Transverse colon (tissue), 4 donors: ENCODE data around the gene PUM2. TPM values are rescaled to one million over a fixed set of nuclear protein-coding genes. Genes with fewer than 3 reads are reported as not detected.

Source experiments
- DNase-seq: peaks from one replicate; pipeline ENCODE4 v3.0.0-alpha.2; 2019
- H3K27ac ChIP-seq, 4 donors: fragments of 200-600 bp; sonication (generic); 2 replicates each; pipeline ENCODE4 v1.5.1; 2016 to 2018; ENCODE audit warnings: inconsistent platforms in 4 of 4
- H3K27me3 ChIP-seq: fragments of 200-600 bp; sonication (generic); 2 replicates; pipeline ENCODE4 v1.5.1; 2017; ENCODE audit warnings: inconsistent platforms
- H3K36me3 ChIP-seq, 4 donors: fragments of 200-600 bp; sonication (generic); 2 replicates each; pipeline ENCODE4 v1.5.1; 2017 to 2019; ENCODE audit warnings: inconsistent platforms in 4 of 4
- H3K4me1 ChIP-seq, 4 donors: fragments of 200-600 bp; sonication (generic); 2 replicates each; pipeline ENCODE4 v1.5.1; 2017 to 2020; ENCODE audit warnings: inconsistent platforms in 4 of 4
- H3K4me3 ChIP-seq, 4 donors: fragments of 200-600 bp; sonication (generic); 1 replicate in 1 of 4; 2 replicates in 3 of 4; pipeline versions ENCODE4 v1.5.1 to v1.6.1; 2017 to 2019; ENCODE audit warnings: inconsistent platforms in 4 of 4
- H3K9me3 ChIP-seq, 2 donors: fragments of 200-600 bp; sonication (generic); 2 replicates each; pipeline ENCODE4 v1.5.1; 2017 to 2019; ENCODE audit warnings: inconsistent platforms in 2 of 2
- CTCF ChIP-seq, 5 experiments: fragments of 200-600 bp in 3 of 5; fragments of 450-650 bp in 2 of 5; sonication (generic) in 3 of 5; IDR thresholded peaks; 1 replicate in 2 of 5; 2 replicates in 3 of 5; pipeline ENCODE4 v1.5.1; 2016 to 2017; ENCODE audit warnings: antibody characterized with exemption in 5 of 5, inconsistent platforms in 3 of 5, mild to moderate bottlenecking in 2 of 5, moderate library complexity in 1 of 5
- EP300 ChIP-seq: sonication (generic); formaldehyde crosslinking; IDR thresholded peaks from one replicate; pipeline ENCODE4 v1.6.1; 2017; ENCODE audit warnings: antibody characterized with exemption, low read depth
- POLR2A ChIP-seq: fragments of 450-650 bp; IDR thresholded peaks from one replicate; pipeline ENCODE4 v1.6.1; 2016; ENCODE audit warnings: antibody characterized with exemption, mild to moderate bottlenecking, moderate library complexity
- POLR2AphosphoS5 ChIP-seq, 3 donors: sonication (generic); formaldehyde crosslinking; IDR thresholded peaks; one replicate each; pipeline ENCODE4 v1.6.1; 2016; ENCODE audit warnings: antibody characterized with exemption in 3 of 3
- WGBS, 2 donors: methylation state at CpG; one replicate each; pipeline ENCODE4 v1.1.5; 2018; ENCODE audit warnings: low coverage in 1 of 2; 5-methylcytosine and 5-hydroxymethylcytosine counted together
- in situ Hi-C, 4 donors: fragments of 200-750 bp; cut with MboI; loops; one replicate each; pipeline versions ENCODE4 v1.15.0 to v1.15.1; 2017; ENCODE audit warnings: low sequenced_read_pairs in 3 of 4, low pct_ligation_motif_present in 1 of 4, low pct_unique_long_range_greater_than_20kb in 1 of 4
- intact Hi-C: fragments of 100-400 bp; cut with DNase I; formaldehyde crosslinking; loops from one replicate; pipeline ENCODE4 v1.15.1; 2023; ENCODE audit warnings: low total_unique reads
- total RNA-seq, 4 donors: library from RNA; depleted of rRNA; stranded (reverse); fragments of >200 nt; gene quantifications; one replicate each; pipeline ENCODE4 v1.1.0, GENCODE V29; 2016

Gene PUM2
- total RNA-seq, 4 donors from 2014 or later, result 62.5 to 92.7 (median 70.5) TPM

- no peaks in the 10 kb centered on the region for H3K36me3 ChIP-seq
- no peaks in the 10 kb centered on the region for H3K27me3 ChIP-seq
- DNase-seq, result no peak
- no peak overlapping the region for H3K27ac ChIP-seq
- intact Hi-C loops, result no loop called here
- no peak overlapping the region for H3K4me3 ChIP-seq
- H3K4me1 ChIP-seq, result no peaks in the 10 kb centered on the region
- TF ChIP-seq POLR2A, result no peak
- no peak for TF ChIP-seq CTCF (IDR thresholded peaks at IDR 0.05)
- no peak for TF ChIP-seq EP300
- no peak for TF ChIP-seq POLR2AphosphoS5 (IDR thresholded peaks at IDR 0.05)
- H3K9me3 ChIP-seq, result no peaks in the 10 kb centered on the region
- 79 to 94% methylated on average over 2 of the region's 2 CpGs for WGBS, 2 donors
- in situ Hi-C loops, result no loop called here
Measured at GRCh38 chr2:20366672-20367116, 16.1 kb upstream of the PUM2 start.

GRCh38 chr2:20365249-20365817 is 14.7 kb upstream of the PUM2 start:
- DNase-seq, result no peak
- no peak overlapping the region for H3K4me3 ChIP-seq
- H3K9me3 ChIP-seq, result no peaks in the 10 kb centered on the region
- in situ Hi-C loops (no loop called here), intact Hi-C loops (no loop called here)
- no peaks in the 10 kb centered on the region for H3K27me3 ChIP-seq
- no peak overlapping the region for H3K27ac ChIP-seq
- H3K4me1 ChIP-seq, result no peaks in the 10 kb centered on the region
- no peaks in the 10 kb centered on the region for H3K36me3 ChIP-seq
- WGBS, 2 donors, result 68 to 74% methylated on average over 4 to 7 of the region's 7 CpGs
- TF ChIP-seq CTCF (IDR thresholded peaks at IDR 0.05), result no peak
- TF ChIP-seq EP300, result no peak
- TF ChIP-seq POLR2AphosphoS5 (IDR thresholded peaks at IDR 0.05), result no peak
- no peak for TF ChIP-seq POLR2A

- DNase-seq, result no peak
- TF ChIP-seq POLR2A (no peak), CTCF (IDR thresholded peaks at IDR 0.05) (no peak), POLR2AphosphoS5 (IDR thresholded peaks at IDR 0.05) (no peak), EP300 (no peak)
- 84 to 96% methylated on average over 3 to 5 of the region's 5 CpGs for WGBS, 2 donors
- H3K4me3 ChIP-seq, result no peak overlapping the region
- H3K4me1 ChIP-seq, result no peaks in the 10 kb centered on the region
- in situ Hi-C loops, result no loop called here
- H3K36me3 ChIP-seq, result no peaks in the 10 kb centered on the region
- H3K9me3 ChIP-seq, result no peaks in the 10 kb centered on the region
- intact Hi-C loops, result no loop called here
- no peak overlapping the region for H3K27ac ChIP-seq
- no peaks in the 10 kb centered on the region for H3K27me3 ChIP-seq
Measured at GRCh38 chr2:20363578-20363977, 12.9 kb upstream of the PUM2 start.

GRCh38 chr2:20362701-20363435 is 12.2 kb upstream of the PUM2 start:
- TF ChIP-seq EP300 (no peak), POLR2A (no peak), CTCF (IDR thresholded peaks at IDR 0.05) (no peak)
- Histone ChIP-seq H3K36me3 (no peaks in the 10 kb centered on the region), H3K27me3 (no peaks in the 10 kb centered on the region), H3K4me3 (no peak overlapping the region), H3K4me1 (no peaks in the 10 kb centered on the region), H3K9me3 (no peaks in the 10 kb centered on the region), H3K27ac (no peak overlapping the region)
- in situ Hi-C loops (no loop called here), intact Hi-C loops (no loop called here)
- no peak for DNase-seq
- WGBS, 2 donors, result 90 to 98% methylated on average over 3 to 5 of the region's 5 CpGs
